ENCODE results near the gene C1QB.

DNA sequence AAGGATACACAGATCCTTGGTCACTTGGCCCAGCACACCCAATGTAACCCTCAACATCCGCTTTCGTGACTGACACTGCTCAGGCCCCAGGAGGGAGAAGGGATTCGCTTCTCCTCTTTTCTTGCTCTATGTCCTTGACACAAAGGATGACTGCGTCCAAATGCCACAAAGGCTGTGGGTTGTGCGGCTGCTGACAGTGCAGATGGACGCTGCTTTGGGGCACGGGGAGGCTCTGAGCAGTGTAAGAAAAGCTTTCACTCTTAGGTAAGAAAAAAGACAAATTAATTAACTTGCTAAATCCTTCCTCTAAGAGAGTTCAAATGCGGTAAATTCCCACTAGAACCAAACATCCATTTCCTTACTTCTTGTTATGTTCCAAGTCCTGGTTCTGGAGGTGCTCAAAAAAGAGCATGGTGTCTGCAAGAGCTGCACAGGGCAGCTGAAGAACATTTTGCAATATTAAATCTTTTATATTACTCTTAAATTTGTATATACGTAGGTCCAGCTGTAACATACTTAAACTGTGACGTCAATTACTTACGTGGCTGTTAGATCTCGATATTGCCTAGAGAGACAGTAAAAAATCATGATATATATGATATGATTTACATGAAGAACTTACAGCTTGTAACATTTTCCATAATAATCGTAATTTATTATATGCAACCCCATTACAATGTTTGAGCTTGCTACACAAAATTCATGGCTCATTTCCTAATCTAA, 38.2 kb downstream of the C1QB start:
- TF ChIP-seq, protein P1, sequence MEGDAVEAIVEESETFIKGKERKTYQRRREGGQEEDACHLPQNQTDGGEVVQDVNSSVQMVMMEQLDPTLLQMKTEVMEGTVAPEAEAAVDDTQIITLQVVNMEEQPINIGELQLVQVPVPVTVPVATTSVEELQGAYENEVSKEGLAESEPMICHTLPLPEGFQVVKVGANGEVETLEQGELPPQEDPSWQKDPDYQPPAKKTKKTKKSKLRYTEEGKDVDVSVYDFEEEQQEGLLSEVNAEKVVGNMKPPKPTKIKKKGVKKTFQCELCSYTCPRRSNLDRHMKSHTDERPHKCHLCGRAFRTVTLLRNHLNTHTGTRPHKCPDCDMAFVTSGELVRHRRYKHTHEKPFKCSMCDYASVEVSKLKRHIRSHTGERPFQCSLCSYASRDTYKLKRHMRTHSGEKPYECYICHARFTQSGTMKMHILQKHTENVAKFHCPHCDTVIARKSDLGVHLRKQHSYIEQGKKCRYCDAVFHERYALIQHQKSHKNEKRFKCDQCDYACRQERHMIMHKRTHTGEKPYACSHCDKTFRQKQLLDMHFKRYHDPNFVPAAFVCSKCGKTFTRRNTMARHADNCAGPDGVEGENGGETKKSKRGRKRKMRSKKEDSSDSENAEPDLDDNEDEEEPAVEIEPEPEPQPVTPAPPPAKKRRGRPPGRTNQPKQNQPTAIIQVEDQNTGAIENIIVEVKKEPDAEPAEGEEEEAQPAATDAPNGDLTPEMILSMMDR (conservative IDR thresholded peaks at IDR 0.05 in 1 of 2, IDR thresholded peaks at IDR 0.05 in 1 of 2; ENCODE audit: extremely low read depth in 1 of 2, insufficient read depth in 1 of 2, low read depth in 1 of 2, low read length in 2 of 2): no peak
- TF ChIP-seq EZH2 (IDR thresholded peaks at IDR 0.05; ENCODE audit: borderline replicate concordance, low read length): no peak
